IMR-90 (cell line): ENCODE results near the gene HECTD2. TPM values are rescaled to one million over a fixed set of nuclear protein-coding genes. Genes with fewer than 3 reads are reported as not detected.

ENCODE experiments used
- ATAC-seq: fragments of 200-7000 bp; cut with Tn5 transposase; 2 replicates; pipeline ENCODE4 v1.9.1; 2020; ENCODE audit warnings: low read depth, mild to moderate bottlenecking, moderate library complexity
- BruUV-seq: library from RNA; stranded (reverse); fragments of 400-500 nt; replicated peaks from 2 replicates; lab custom pipeline; 2021; lab: Mats Ljungman, UMichigan
- CTCF ChIA-PET: fragments of 300-600 bp; formaldehyde crosslinking; extraction: SDS; loops from one replicate; lab custom pipeline; 2021; ENCODE audit warnings: antibody characterized with exemption; lab: Yijun Ruan, JAX
- POLR2A ChIA-PET: fragments of 300-600 bp; sonication (Branson Sonifier 250); formaldehyde crosslinking; loops from one replicate; lab custom pipeline; 2022; ENCODE audit warnings: antibody characterized with exemption; ENCODE audit not compliant: unreplicated experiment; lab: Charles Lee
- DNase-seq: peaks from one replicate; pipeline ENCODE4 v3.0.0; 2013
- H2AFZ ChIP-seq: replicated peaks from 2 replicates; pipeline ENCODE3; 2013; ENCODE audit warnings: low read length, mild to moderate bottlenecking; ENCODE audit not compliant: poor library complexity
- H2AK5ac ChIP-seq: 2 replicates; pipeline ENCODE4 v1.6.1; 2013; ENCODE audit warnings: low read depth, low read length, inconsistent platforms
- H2AK9ac ChIP-seq: replicated peaks from 2 replicates; pipeline ENCODE3; 2013; ENCODE audit warnings: mild to moderate bottlenecking, low read depth, low read length, moderate library complexity; ENCODE audit not compliant: poor library complexity
- H2BK120ac ChIP-seq: 2 replicates; pipeline ENCODE4 v1.6.1; 2013; ENCODE audit warnings: low read depth, low read length, inconsistent platforms
- H2BK15ac ChIP-seq: 3 replicates; pipeline ENCODE4 v1.6.1; 2013; ENCODE audit warnings: low read depth, low read length, inconsistent platforms
- H2BK20ac ChIP-seq: 2 replicates; pipeline ENCODE4 v1.6.1; 2013; ENCODE audit warnings: low read depth, mild to moderate bottlenecking, inconsistent platforms, low read length, moderate library complexity
- H2BK5ac ChIP-seq: 2 replicates; pipeline ENCODE4 v1.6.1; 2013; ENCODE audit warnings: mild to moderate bottlenecking, low read depth, low read length, inconsistent platforms; ENCODE audit not compliant: poor library complexity, severe bottlenecking
- H3K14ac ChIP-seq: replicated peaks from 2 replicates; pipeline ENCODE4 v1.6.1; 2013; ENCODE audit warnings: low read depth, low read length, inconsistent platforms
- H3K18ac ChIP-seq: 2 replicates; pipeline ENCODE4 v1.6.1; 2013; ENCODE audit warnings: low read depth, low read length, control low read depth
- H3K23ac ChIP-seq: 2 replicates; pipeline ENCODE4 v1.6.1; 2013; ENCODE audit warnings: low read depth, low read length, inconsistent platforms
- H3K27ac ChIP-seq: 2 replicates; pipeline ENCODE4 v1.5.1; 2013; ENCODE audit warnings: mild to moderate bottlenecking, control low read depth, low read length; ENCODE audit not compliant: insufficient read depth
- H3K27me3 ChIP-seq: 2 replicates; pipeline ENCODE4 v1.6.1; 2013; ENCODE audit warnings: low read length; ENCODE audit not compliant: control insufficient read depth, insufficient read depth
- H3K36me3 ChIP-seq: 2 replicates; pipeline ENCODE4 v1.6.1; 2013; ENCODE audit warnings: low read length, mixed read lengths; ENCODE audit not compliant: control insufficient read depth, insufficient read depth
- H3K4ac ChIP-seq: 2 replicates; pipeline ENCODE4 v1.6.1; 2013; ENCODE audit warnings: low read depth, low read length, inconsistent platforms
- H3K4me1 ChIP-seq: 2 replicates; pipeline ENCODE4 v1.6.1; 2013; ENCODE audit warnings: low read length, mixed read lengths; ENCODE audit not compliant: control insufficient read depth, insufficient read depth
- H3K4me2 ChIP-seq: 2 replicates; pipeline ENCODE4 v1.6.1; 2013; ENCODE audit warnings: low read depth, mild to moderate bottlenecking, control low read depth, low read length, moderate library complexity
- H3K4me3 ChIP-seq: 2 replicates; pipeline ENCODE4 v1.5.1; 2013; ENCODE audit warnings: low read depth, mild to moderate bottlenecking, control low read depth, low read length, moderate library complexity; ENCODE audit not compliant: insufficient read depth
- H3K56ac ChIP-seq: 2 replicates; pipeline ENCODE4 v1.6.1; 2013; ENCODE audit warnings: low read length, inconsistent platforms; ENCODE audit not compliant: insufficient read depth; ENCODE audit errors: extremely low read depth
- H3K79me1 ChIP-seq, 2 experiments: 2 replicates each; pipeline ENCODE4 v1.6.1; 2013; ENCODE audit warnings: low read length in 2 of 2, inconsistent platforms in 1 of 2, low read depth in 1 of 2
- H3K9ac ChIP-seq: 2 replicates; pipeline ENCODE4 v1.6.1; 2013; ENCODE audit warnings: low read depth, low read length, control low read depth
- H3K9me1 ChIP-seq: 2 replicates; pipeline ENCODE4 v1.6.1; 2013; ENCODE audit warnings: low read length, inconsistent platforms; ENCODE audit not compliant: insufficient read depth
- H3K9me3 ChIP-seq: 2 replicates; pipeline ENCODE4 v1.6.1; 2013; ENCODE audit warnings: low read length; ENCODE audit not compliant: control insufficient read depth, insufficient read depth
- H4K20me1 ChIP-seq: 2 replicates; pipeline ENCODE4 v1.6.1; 2013; ENCODE audit warnings: low read length, inconsistent platforms; ENCODE audit not compliant: insufficient read depth
- H4K5ac ChIP-seq: 2 replicates; pipeline ENCODE4 v1.6.1; 2013; ENCODE audit warnings: mild to moderate bottlenecking, low read depth, low read length, control low read depth
- H4K8ac ChIP-seq, 2 experiments: 2 replicates each; pipeline ENCODE4 v1.6.1; 2013; ENCODE audit warnings: low read depth in 2 of 2, low read length in 2 of 2, control low read depth in 1 of 2, inconsistent platforms in 1 of 2
- H4K91ac ChIP-seq: 2 replicates; pipeline ENCODE4 v1.6.1; 2013; ENCODE audit warnings: low read depth, low read length, inconsistent platforms; ENCODE audit not compliant: insufficient read depth
- FOS ChIP-seq: fragments of 150-350 bp; IDR thresholded peaks from 2 replicates; pipeline ENCODE4 v1.6.1; 2016; ENCODE audit warnings: low read depth, low read length
- MAZ ChIP-seq: IDR thresholded peaks from 2 replicates; pipeline ENCODE4 v1.6.1; 2012; ENCODE audit warnings: low read depth, mild to moderate bottlenecking, low read length, improper control_type of control experiment, moderate library complexity, borderline replicate concordance
- WGBS, 2 experiments: methylation state at CpG; one replicate each; pipeline versions ENCODE4 v1.1.5 to v1.1.7; 2013; ENCODE audit warnings: missing lambda C conversion rate in 2 of 2; ENCODE audit not compliant: insufficient read length in 1 of 2; ENCODE audit errors: extremely low coverage in 2 of 2; 5-methylcytosine and 5-hydroxymethylcytosine counted together
- dilution Hi-C: fragments of 300-500 bp; cut with HindIII; formaldehyde crosslinking; loops from one replicate; pipeline ENCODE4 v1.14.3; 2018; ENCODE audit warnings: low sequenced_read_pairs; ENCODE audit not compliant: unreplicated experiment
- in situ Hi-C: fragments of 300-500 bp; cut with MboI; formaldehyde crosslinking; loops from 3 replicates; pipeline ENCODE4 v1.14.3; 2019; ENCODE audit warnings: low sequenced_read_pairs, inconsistent platforms, mixed read lengths
- intact Hi-C: fragments of 100-400 bp; cut with micrococcal nuclease; formaldehyde crosslinking; loops from 2 replicates; pipeline ENCODE4 v1.10.0; 2022
- polyA plus RNA-seq, 3 experiments: library from polyadenylated mRNA; depleted of rRNA; stranded (reverse); fragments of >200 nt; gene quantifications; 2 replicates each; pipeline ENCODE4 v1.2.3, GENCODE V29; 2012; ENCODE audit warnings: low replicate concordance in 1 of 3
- total RNA-seq: library from RNA; depleted of rRNA; stranded (reverse); fragments of >200 nt; gene quantifications from 2 replicates; pipeline ENCODE4 v1.2.3, GENCODE V29; 2012

The HECTD2 gene
- total and polyA plus RNA-seq, 2 of the 4 experiments (the other 2 are of a cell fraction): 5.2 to 5.9 TPM

- dilution Hi-C loops: no loop called here
- Histone ChIP-seq H2AFZ (peak overlapping the region; percentile 94), H3K27me3 (no peaks in the 10 kb centered on the region), H3K23ac (peak overlapping the region; percentile 86), H3K9me1 (no peaks in the 10 kb centered on the region), H3K14ac (peak overlapping the region; percentile 88), H3K9ac (peak overlapping the region; percentile 88), H3K56ac (peak overlapping the region; percentile 58; the same call in 1 of the 2 replicates), H2BK5ac (peak overlapping the region; percentile 80), H2BK20ac (no peak overlapping the region), H3K4me1 (no peaks in the 10 kb centered on the region), H4K20me1 (no peaks in the 10 kb centered on the region; the same call in 1 of the 2 replicates), H4K8ac (peak overlapping the region; percentile 58 to 68; a peak in 3 of 4 replicates), H2BK15ac (peak overlapping the region; percentile 22; the same call in 1 of the 3 replicates), H3K9me3 (no peaks in the 10 kb centered on the region), H4K91ac (peak overlapping the region; percentile 50; the same call in 1 of the 2 replicates), H2BK120ac (peak overlapping the region; percentile 40; the same call in 1 of the 2 replicates), H2AK5ac (peak overlapping the region; percentile 53), H3K36me3 (no peaks in the 10 kb centered on the region), H3K18ac (peak overlapping the region; percentile 17), H3K4ac (peak overlapping the region; percentile 76), H4K5ac (peak overlapping the region; percentile 43), H3K4me2 (peak overlapping the region; percentile 93), H3K79me1 (peaks cover 17 to 34% of the 10 kb centered on the region in 2 experiments; a peak in 3 of 4 replicates), H2AK9ac (peak overlapping the region; percentile 48), H3K27ac (peak overlapping the region; percentile 88), H3K4me3 (peak overlapping the region; percentile 83)
- in situ Hi-C loops: no loop called here
- ATAC-seq: peak; percentile 38
- intact Hi-C loops: loop anchor here (1.0 to 5.0 kb wide), 4 partner anchors 113 to 346 kb away; partner anchors contain the start of gene PPP1R3C
- no TSS peak for BruUV-seq
- TF ChIP-seq FOS: no peak
- TF ChIP-seq MAZ: 0 out of 2 replicates have a peak, but pooled peaks have one; percentile 10
- DNase-seq: peak; percentile 63
- ChIA-PET CTCF (no interaction called here), POLR2A (no interaction called here)
- 0% methylated on average over 5 of the region's 26 CpGs; no CpG with 5 or more reads in 1 of the 2 experiments for WGBS, 2 experiments
These were observed 661 bp downstream of the HECTD2 start for GRCh38 chr10:91410638-91411371.
